Glomerular visceral epithelial cell (primary cell): ENCODE results near the gene GLT8D1.
"Not testable (repeated sequence)": the region's sequence is repeated elsewhere in the genome, so short reads cannot be mapped to it uniquely, and the experiment has no call there.

ENCODE experiments used
- DNase-seq: peaks from one replicate; pipeline ENCODE4 v3.0.0-alpha.2; 2016; ENCODE audit errors: extremely low spot score

Gene GLT8D1

DNA sequence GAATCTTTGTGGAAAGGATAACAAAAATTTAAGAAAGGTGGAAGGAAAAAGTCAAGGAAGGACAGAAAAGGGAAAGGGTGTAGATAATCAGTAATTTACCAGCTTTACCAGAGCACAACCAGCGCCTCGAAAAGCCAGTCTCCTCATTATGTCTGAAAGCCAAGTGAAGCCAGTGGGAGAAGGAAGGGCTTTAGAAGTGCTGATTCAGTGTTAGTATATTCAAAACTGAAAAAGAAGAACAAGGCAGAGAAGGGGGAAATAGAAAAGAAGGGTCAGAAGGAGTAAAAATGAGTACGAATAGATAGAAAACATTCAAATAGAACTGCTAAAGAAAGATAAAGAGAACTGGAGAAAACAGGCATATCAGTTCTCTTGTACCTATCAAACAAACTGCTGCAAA lies 24.0 kb downstream of the GLT8D1 start:
- no peak for DNase-seq

DNA sequence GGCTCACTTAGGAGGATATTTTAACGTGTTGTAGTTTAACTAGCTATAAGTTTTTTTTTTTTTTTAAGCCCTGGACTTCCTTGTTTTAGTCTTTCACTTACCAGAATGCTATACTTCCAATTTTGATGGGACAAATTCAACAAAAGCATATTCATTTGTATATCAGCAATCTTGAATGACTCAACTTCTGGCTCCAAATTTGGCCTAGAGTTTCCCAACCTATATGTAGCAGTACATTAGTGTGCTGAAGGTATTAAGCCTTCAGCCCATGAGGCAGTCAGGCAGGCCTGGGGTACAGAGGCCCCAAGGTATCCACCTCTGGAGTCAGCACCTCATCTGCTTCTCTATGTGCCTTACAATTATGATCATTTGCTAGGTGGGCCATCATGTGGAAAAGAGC lies 25.8 kb downstream of the GLT8D1 start:
- DNase-seq, result no peak

DNA sequence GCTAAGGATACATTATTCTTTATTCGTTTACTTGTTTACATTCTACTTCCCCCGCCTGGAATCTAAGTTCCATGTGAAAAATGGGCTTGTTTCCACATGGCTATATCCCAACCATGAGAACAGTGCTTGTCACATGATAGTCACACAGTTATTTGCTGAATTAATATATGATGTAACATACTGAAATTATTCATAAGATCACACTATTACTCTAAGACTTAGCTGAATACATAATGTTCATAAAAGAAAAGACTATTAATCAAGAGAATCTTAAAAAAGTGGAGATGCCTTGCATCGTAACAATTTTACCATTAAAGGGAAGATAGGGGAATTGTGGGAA lies 26.4 kb downstream of the GLT8D1 start:
- DNase-seq, result no peak

DNA sequence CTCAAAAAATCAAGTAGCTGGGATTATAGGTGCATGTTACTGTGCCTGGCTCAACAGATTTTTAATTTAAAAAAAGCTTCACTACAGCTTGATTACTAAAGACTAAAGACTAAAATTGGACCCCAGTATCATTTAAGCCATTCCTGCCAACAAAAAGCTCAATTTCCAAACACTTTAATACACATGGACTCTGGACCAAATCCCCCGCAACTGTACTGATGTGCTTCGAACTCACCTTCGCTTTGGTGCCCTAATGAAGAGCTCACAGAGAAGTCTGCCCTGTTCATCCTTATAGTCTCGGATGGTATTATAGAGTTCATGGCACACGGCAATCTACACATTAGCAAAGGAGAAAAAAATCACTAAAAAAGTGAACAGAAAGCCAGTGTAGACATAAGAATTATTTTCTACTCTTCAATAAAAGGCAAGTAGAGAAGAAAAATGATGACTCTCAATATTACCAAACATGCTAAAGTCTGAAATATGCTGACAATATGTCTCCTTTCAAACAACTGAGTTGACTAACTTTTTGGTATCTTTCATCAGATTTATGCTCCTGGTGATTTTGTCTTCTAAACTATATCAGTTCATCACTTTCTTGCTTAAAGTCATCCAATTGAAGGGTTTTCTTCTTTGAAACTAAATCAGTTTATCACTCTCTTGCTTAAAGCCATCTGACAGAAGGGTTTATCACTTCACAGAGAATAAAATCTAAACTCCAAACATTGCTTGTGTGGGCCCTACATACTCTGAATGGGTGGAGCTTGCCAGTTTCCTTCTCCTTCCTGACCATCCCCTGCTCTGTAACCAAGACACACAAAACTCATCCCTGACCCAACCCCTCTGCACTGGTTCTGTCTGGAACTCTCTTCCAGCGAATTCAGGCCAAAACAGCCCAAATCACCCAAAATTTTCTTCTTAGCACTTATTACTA lies 27.1 kb downstream of the GLT8D1 start:
- DNase-seq, result no peak

DNA sequence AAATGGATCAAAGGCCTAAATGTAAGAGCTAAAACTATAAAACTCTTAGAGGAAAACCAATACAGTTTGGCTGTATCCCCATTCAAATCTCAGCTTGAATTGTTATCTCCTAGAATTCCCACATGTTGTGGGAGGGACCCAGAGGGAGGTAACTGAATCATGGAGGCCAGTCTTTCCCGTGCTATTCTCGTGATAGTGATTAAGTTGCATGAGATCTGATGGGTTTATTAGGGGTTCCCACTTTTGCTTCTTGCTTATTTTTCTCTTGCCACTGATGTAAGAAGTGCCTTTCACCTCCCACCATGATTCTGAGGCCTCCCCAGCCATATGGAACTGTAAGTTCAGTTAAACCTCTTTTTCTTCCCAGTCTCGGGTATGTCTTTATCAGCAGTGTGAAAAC lies 29.4 kb downstream of the GLT8D1 start:
- DNase-seq, result not testable (repeated sequence)

DNA sequence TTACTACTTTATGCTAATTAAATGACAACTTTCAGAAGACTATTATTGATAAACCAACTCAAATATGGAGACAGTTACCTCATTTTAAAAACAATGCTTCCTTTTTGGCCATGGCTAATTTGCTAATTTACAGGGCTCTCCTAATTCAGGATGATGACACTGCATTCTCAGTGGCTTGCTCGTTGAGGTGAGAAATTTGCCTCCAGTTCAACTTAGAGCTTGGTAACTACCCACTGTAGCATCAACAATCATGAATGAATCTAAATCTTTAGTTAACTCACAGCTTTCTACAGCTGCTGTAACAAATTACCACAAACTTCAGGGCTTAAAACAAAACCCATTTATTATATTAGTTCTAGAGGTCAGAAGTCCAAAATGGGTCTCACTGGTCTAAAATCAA lies 33.9 kb downstream of the GLT8D1 start:
- DNase-seq, result peak; percentile 38

DNA sequence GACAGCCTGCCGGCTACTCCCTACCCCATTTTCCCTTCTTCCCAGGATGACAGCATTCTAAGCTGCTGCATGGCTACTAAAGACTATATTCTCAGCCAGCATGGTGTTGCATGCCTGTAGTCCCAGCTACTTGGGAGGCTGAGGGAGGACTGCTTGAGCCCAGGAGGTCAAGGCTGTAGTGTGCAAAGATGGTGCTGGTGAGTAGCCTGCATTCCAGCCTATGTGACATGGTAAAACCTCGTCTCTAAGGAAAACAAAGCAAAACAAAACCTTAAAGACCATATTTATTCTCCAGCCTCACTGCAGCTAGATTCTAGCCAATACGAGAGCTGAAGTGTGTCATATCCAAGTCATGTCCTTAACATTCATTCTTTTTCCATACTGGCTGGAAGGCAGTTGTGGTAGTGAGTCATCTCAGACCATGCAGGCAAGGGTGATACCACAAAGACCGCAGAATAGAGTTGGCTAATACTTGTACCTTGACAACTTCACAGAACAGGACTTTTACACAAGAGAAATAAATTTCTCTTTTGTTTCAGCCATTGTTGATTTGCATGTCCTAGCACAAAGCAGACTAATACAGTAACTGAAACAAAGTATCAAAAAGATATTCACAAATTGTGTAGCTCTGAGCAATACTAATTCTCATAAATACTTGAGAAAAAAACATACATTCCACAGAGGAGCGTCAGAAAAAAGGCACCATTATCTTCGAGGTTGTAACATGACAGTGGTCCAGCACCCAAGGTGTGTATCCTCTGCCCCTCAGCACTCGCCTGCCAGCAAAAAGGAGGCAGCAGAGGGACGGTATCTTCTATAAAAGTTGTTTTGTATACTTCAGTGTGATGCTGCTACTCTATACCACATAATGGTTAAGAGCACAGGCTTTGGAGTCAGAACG lies 34.7 kb downstream of the GLT8D1 start:
- peak; percentile 98 for DNase-seq

DNA sequence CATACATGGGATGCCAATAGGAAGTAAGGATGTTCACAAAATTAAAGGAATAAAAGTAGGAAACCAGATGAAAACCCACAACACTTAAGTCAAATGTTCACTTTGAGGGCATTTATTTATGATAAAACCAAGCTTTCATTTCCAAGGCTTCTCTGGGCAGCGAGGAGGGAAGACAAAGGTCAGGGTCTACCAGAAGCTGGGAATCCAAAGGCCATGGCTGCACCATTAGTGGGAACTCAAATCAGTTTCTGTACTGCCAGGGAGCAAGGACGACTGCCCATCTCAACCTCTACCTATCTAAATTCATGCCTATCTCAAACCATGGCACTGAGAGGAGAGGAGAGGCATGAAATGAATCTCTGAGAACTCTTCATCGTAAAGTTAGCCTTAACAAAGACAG lies 42.5 kb downstream of the GLT8D1 start:
- no peak for DNase-seq

DNA sequence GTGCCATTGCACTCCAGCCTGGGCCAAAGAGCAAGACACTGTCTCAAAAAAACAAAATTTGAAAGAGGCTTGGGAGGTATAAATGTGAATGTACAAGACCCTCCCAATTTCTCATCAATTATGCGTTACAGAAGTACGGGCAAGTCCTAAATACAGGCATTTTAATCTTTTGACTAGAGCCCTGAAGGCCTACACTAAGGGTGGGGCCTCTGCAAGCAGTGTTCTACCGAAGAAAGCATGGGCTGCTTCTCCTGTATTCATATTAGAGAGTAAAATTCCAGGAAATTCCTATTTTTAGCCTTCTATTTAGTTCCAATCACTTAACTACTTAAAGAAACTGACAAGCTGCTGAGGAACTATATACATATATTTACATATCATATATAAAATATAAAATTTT lies 45.5 kb downstream of the GLT8D1 start:
- no peak for DNase-seq

DNA sequence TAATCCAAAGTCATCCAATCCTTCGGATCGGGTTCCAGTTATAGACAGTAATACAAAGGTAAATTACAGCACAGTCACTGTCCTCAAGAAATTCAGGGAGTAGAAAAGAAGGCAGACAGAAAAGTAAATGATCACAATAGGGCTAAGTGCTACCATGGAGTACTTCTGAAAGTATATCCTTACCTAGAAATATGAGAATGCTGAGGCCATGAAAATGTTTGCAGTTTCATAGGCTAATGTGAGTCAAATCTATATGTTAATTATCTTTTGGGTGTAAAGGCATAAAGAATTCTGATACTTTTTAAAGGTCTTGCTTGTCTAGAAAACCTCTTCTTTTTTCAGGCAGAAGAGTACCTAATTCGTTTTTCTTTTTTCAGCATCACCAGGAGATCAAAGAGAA lies 49.7 kb downstream of the GLT8D1 start:
- no peak for DNase-seq

DNA sequence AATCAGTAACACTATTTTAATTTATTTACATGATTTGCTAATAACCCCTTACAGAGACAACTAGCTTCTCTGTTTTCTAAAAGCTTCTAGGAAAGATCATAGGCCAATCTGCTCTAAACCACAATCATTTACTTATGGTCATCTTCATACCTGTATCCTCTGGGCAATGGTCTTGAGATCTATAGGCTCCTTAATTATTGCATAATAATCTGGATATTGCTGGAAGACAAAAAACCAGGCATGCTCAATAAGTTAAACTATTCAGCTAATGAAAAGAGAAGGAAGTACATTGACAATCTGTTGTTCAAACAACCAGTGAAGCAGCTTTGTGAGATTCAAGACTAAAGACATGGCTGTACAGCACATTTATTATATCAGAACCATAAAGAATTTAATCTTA lies 54.0 kb downstream of the GLT8D1 start:
- no peak for DNase-seq

DNA sequence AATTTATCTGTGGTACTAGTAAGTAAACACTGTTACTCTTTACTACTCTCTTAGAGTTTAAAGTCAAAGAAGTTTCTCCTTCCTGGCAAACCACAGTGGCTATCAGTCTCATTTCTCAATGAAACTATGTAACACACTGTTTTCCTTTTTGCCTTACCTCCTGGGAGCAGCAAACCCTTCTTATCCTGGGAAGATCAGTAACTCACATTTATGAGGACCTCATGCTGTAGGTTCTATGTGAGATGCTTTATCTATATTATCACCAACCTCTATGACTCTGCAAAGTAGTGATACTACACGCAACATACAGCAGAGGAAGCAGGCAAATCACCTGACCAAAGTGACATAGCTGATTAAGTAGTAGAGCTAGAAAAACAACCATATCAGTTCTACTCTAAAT lies 55.2 kb downstream of the GLT8D1 start:
- DNase-seq, result no peak

DNA sequence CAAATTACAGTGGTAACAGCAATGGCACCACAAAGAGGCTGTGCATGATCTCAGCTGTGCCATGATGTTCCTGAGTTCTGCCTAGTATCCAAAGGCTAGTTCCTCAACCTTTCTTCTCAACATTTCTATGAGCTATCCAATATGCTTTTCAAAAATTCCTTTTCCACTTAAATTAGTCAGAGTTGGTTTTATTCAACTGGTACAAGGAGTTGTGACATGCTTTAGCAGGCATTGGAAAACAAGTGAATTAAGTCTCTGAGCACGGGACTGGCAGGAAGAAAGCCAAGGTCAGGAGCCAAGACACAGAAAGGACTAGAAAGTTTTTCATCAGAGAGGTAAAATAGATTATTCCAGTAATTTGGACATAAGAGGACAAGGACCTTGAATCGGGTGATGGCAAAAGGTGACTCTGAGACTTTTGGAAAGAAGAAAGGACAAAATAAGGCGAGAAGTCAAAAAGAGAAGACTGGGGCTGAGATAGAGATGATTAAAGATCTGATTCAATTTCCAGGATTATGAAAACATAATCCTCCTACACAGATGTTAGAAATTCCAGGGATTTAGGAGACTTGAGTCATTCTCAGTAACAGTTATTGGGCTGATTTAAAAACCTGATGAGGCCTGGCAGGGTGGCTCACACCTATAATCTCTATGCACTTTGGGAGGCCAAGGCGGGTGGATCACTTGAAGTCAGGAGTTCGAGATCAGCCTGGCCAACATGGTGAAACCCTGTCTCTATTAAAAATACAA lies 56.0 kb downstream of the GLT8D1 start:
- DNase-seq, result no peak

DNA sequence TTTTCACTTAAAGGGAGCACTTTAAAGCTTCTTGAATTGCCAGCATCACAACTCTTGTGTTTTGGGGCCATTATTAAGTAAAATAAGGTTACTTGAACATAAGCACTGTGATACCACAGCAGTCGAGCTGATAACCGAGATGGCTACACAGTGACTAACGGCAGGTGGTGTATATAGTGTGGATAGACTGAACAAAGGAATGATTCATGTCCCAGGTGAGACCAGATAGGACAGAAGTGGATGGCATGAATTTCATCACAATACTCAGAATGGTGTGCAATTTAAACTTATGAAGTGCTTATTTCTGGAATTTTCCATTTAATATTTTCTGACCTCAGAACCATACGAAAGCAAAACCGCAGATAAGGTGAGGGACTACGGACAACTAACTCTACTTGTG lies 60.0 kb downstream of the GLT8D1 start:
- no peak for DNase-seq
